ENCODE results near the gene ABR. TPM values are rescaled to one million over a fixed set of nuclear protein-coding genes. Genes with fewer than 3 reads are reported as not detected.

Gene ABR
- polyA plus RNA-seq, 3 donors: 19.8 to 160 (median 26.0) TPM

- WGBS (ENCODE audit: insufficient coverage): 99% methylated on average over 9 of the region's 9 CpGs
- Histone ChIP-seq H3K9ac (ENCODE audit: insufficient read depth, low read length, poor library complexity, severe bottlenecking) (no peak overlapping the region), H3K36me3 (replicated peaks in 1 of 2; ENCODE audit: control insufficient read depth in 1 of 2, insufficient read depth in 2 of 2, low read length in 2 of 2) (peaks cover 16 to 55% of the 10 kb centered on the region in 2 donors), H3K4me1 (ENCODE audit: control insufficient read depth in 1 of 2, insufficient read depth in 2 of 2, low read length in 2 of 2) (peaks cover 24 to 27% of the 10 kb centered on the region in 2 donors), H3K27me3 (ENCODE audit: control insufficient read depth in 2 of 2, insufficient read depth in 2 of 2, low read length in 2 of 2) (no peaks in the 10 kb centered on the region), H2AFZ (ENCODE audit: insufficient read depth, low read depth, low read length, poor library complexity, severe bottlenecking) (no peak overlapping the region), H3K4me3 (replicated peaks in 1 of 3; ENCODE audit: low read depth in 2 of 3, low read length in 3 of 3) (no peak overlapping the region), H3K79me2 (ENCODE audit: insufficient read depth, low read length) (peaks cover 56% of the 10 kb centered on the region), H3K4me2 (replicated peaks; ENCODE audit: extremely low read depth, low read length, poor library complexity, severe bottlenecking) (no peak overlapping the region), H4K20me1 (ENCODE audit: insufficient read depth, low read length) (peaks cover 84% of the 10 kb centered on the region), H3K9me3 (replicated peaks in 1 of 2; ENCODE audit: control insufficient read depth in 1 of 2, insufficient read depth in 1 of 2, low read length in 2 of 2) (no peaks in the 10 kb centered on the region), H3K27ac (ENCODE audit: low read depth in 1 of 2, low read length in 2 of 2) (peak overlapping the region in 1 of 2 donors; percentile 3)
- Mint-ChIP-seq H3K4me3 (no peak overlapping the region), H3K27ac (peak overlapping the region in 1 of 7 donors; percentile 73), H3K36me3 (peaks cover 37 to 51% of the 10 kb centered on the region in 2 donors), H3K4me1 (peaks cover 27% of the 10 kb centered on the region), H3K27me3 (ENCODE audit: low read depth in 3 of 3) (peaks cover 0 to 2% (median 0%) of the 10 kb centered on the region in 3 donors), H3K9me3 (peaks cover 0 to 3% (median 0%) of the 10 kb centered on the region in 7 donors)
- DNase-seq: no peak
- TF ChIP-seq CTCF (IDR thresholded peaks at IDR 0.05): no peak
- intact Hi-C loops (cut with micrococcal nuclease): no loop called here
Measured at GRCh38 chr17:1041746-1042145, 138.0 kb downstream of the ABR start.

GRCh38 chr17:1040216-1040600, 139.6 kb downstream of the ABR start:
- Histone ChIP-seq H3K36me3 (replicated peaks in 1 of 2; ENCODE audit: control insufficient read depth in 1 of 2, insufficient read depth in 2 of 2, low read length in 2 of 2) (peaks cover 13 to 42% of the 10 kb centered on the region in 2 donors), H3K79me2 (ENCODE audit: insufficient read depth, low read length) (peaks cover 64% of the 10 kb centered on the region), H3K4me3 (replicated peaks in 1 of 3; ENCODE audit: low read depth in 2 of 3, low read length in 3 of 3) (peak overlapping the region in 2 of 3 experiments; percentile 34 to 69), H3K9me3 (replicated peaks in 1 of 2; ENCODE audit: control insufficient read depth in 1 of 2, insufficient read depth in 1 of 2, low read length in 2 of 2) (no peaks in the 10 kb centered on the region), H3K4me1 (ENCODE audit: control insufficient read depth in 1 of 2, insufficient read depth in 2 of 2, low read length in 2 of 2) (peaks cover 24 to 27% of the 10 kb centered on the region in 2 donors), H3K9ac (ENCODE audit: insufficient read depth, low read length, poor library complexity, severe bottlenecking) (peak overlapping the region; percentile 55), H2AFZ (ENCODE audit: insufficient read depth, low read depth, low read length, poor library complexity, severe bottlenecking) (no peak overlapping the region), H4K20me1 (ENCODE audit: insufficient read depth, low read length) (peaks cover 86% of the 10 kb centered on the region), H3K4me2 (replicated peaks; ENCODE audit: extremely low read depth, low read length, poor library complexity, severe bottlenecking) (peak overlapping the region; percentile 70), H3K27me3 (ENCODE audit: control insufficient read depth in 2 of 2, insufficient read depth in 2 of 2, low read length in 2 of 2) (no peaks in the 10 kb centered on the region), H3K27ac (ENCODE audit: low read depth in 1 of 2, low read length in 2 of 2) (peak overlapping the region; percentile 80 to 83)
- peaks cover 0 to 2% (median 0%) of the 10 kb centered on the region in 3 donors for H3K27me3 Mint-ChIP-seq (ENCODE audit: low read depth in 3 of 3)
- H3K36me3 Mint-ChIP-seq: peaks cover 29 to 45% of the 10 kb centered on the region in 2 donors
- peaks cover 27% of the 10 kb centered on the region for H3K4me1 Mint-ChIP-seq
- peak overlapping the region; percentile 77 to 91 for H3K4me3 Mint-ChIP-seq
- no peak for TF ChIP-seq CTCF (IDR thresholded peaks at IDR 0.05)
- peak; percentile 20 to 38 (median 23) for DNase-seq
- WGBS (ENCODE audit: insufficient coverage): 22% methylated on average over 9 of the region's 13 CpGs
- intact Hi-C loops (cut with micrococcal nuclease): no loop called here
- H3K27ac Mint-ChIP-seq: peak overlapping the region; percentile 92 to 96 (median 93)
- peaks cover 0 to 3% (median 0%) of the 10 kb centered on the region in 7 donors for H3K9me3 Mint-ChIP-seq
